Astrocyte of the hippocampus (primary cell): ENCODE data around the gene ACER2.

Experiments used
- DNase-seq: peaks from one replicate; pipeline ENCODE4 v3.0.0; 2011; ENCODE audit warnings: low read depth, low spot score

ACER2 gene

DNA sequence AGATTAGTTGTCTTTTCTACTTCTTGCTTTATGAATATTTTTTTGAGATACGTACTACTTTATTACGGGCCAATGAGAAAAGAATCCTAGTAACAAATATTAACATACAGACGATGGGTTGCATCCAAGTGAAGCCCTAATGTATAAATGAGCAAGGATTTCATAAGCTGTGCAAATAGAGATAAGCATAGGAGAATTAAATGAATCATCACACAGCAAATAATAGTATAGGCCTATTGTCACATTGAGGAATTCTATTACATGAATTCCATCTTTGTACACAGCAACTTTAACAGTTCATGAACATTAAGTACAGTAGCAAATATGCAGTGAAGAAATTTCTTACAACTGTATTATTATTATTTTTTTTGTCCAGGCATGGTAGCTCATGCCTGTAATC lies 78.0 kb downstream of the ACER2 start:
- no peak for DNase-seq

DNA sequence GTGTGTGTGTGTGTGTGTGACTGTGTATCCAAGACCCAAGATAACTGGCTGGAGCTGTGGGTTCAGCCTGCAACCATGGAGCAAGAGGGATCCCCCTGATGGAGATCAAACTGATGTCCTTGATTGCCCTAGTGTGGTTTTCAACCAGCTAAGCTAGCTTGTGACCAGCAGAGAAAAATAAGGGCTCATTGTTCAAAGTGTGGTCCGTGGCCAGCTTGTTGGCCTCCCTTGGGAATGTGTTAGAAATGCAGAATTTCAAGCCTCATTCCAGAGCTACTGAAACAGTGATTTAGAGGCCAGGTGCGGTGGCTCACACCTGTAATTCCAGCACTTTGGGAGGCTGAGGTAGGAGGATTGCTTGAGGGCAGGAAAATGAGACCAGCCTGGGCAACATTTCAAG lies 79.9 kb downstream of the ACER2 start:
- DNase-seq: peak; percentile 21

DNA sequence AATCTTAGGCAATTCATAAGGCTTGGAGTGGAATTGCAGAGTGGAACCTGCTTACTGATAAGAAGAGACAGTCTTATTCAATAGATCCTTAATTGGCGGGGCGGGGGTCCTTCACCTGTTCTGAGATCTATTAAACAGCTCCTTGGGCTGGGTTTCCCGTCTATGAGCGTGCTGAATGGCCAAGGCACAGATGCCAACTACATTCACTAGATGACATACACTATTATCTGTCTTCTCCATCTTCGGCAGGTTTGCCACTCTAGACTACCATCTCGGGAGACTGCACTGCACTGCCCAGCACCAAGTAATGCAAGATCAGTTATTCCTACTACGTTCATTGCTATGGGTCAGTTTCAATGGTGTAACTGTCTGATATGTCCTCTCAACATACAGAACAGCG lies 81.5 kb downstream of the ACER2 start:
- DNase-seq: no peak

DNA sequence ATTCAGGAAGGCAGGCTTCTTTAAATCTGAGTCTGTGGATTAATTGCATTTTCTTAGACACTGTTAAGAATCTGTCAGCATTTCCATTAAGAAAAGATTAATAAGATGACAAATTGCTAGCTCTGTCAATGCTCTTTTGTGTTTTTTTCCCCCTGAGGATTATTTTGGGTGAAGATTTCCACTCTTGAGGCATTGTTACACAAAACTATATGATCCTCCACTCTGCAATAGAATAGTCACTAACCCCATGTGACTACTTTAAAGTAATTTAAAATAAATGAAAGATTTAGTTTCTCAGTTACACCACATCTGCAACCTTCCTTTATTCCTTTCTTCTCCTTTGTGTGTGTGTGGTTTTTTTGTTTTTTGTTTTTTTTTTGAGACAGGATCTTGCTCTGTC lies 82.0 kb downstream of the ACER2 start:
- no peak for DNase-seq

DNA sequence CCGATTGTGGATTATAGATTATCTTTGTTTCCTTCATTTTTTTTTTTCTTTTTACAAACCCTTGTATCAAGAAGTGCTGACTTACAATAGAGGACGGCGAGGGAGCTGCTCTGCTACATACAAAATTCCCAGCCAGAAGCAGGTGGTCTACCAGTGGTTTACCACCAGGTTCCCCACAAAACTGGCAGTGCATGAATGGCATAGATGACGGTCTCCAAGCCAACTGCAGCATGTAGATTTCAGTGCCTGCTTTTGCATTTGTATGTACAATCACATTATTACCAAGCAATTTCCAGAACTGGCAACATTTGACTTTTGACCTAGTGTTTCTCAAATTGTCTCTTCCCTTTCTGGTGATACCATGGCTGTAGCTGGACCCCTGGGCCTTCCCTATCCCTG lies 84.0 kb downstream of the ACER2 start:
- no peak for DNase-seq

DNA sequence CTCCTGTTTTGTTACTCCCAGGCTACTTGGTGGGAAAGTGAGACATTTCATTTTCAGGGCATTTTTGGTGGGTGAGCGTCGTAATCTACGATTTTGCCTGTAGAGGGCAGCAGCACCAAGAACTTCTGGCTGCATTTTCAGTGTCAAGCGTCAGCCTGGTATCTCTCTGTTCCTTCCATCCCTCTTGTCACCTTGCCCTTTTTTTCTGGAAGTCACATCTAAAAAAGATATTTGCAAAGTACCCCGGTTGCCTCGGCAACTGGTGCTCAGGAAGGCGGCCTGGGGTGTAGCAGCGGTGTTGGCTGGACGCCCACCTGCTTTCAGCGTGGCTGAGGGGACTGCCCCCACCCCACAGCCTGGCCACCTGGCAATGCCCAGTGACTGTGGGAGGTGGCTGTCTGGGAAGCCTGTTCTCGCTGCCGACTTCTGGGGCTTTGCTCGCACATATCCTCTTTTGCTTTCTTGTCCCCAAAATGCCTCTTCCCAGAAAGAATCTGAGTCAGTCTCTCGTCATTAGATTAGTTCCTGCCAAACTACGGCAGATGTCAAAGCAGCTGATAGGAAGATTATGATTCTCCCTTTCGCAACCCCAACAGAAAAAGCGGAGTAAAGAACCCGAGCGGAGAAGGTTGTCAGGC lies 84.5 kb downstream of the ACER2 start:
- DNase-seq: peak; percentile 74

DNA sequence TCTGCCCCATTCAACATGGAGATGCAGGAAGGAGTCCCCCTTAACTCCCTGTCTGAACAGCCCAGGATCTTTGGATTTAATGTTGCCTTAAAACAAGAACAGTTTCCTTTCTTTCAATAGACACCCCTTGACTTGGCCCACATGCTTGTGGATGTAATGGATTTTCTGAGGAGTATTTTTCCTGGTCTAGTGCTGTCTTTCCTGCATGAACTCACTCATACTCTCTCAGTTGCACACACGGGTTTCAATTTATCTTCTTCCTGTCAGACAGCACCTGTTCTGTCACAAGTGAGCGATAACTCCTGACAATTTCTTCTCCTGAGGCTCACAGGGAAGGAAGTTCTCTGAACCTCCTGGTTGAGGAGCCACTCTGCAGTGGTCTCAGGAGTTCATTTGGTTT lies 85.1 kb downstream of the ACER2 start:
- no peak for DNase-seq

DNA sequence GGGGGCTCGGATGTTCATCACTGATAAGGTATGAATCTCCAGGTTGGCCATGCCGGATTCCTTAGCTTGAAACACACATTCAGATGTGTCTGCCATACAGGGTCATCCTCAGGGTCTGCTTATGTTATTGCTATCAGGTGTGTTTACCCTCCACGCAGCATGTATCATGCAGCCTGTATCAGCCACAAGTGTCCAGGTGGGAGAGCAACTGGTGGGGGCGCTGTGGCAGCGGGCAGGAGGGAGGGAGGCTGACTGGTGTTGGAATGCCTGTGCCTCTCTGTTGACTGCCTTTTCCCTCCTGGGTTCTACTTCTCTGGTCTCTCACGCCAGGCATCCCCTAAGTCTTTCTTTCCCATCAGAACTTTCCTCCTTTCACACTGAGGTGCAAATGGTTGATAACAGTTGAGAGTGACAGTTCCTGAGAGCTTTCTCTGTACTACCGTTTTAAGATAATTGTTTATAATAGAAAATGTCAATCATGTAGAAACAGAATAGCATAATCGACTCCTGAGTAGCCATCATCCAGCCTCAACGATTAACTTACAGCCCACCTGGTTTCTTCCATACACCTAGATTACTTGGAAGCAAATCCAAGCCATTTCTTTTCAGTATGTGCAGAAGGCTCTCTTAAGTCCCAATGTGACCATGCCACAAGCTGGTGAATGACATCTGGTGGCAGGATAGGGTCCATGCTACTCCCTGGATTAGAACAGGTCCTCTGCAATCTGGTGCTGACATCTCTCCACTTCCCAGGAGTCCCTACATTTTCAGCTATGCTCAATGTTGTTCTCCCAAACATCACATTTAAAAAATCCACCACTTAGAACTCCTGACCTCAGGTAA lies 86.6 kb downstream of the ACER2 start:
- no peak for DNase-seq

DNA sequence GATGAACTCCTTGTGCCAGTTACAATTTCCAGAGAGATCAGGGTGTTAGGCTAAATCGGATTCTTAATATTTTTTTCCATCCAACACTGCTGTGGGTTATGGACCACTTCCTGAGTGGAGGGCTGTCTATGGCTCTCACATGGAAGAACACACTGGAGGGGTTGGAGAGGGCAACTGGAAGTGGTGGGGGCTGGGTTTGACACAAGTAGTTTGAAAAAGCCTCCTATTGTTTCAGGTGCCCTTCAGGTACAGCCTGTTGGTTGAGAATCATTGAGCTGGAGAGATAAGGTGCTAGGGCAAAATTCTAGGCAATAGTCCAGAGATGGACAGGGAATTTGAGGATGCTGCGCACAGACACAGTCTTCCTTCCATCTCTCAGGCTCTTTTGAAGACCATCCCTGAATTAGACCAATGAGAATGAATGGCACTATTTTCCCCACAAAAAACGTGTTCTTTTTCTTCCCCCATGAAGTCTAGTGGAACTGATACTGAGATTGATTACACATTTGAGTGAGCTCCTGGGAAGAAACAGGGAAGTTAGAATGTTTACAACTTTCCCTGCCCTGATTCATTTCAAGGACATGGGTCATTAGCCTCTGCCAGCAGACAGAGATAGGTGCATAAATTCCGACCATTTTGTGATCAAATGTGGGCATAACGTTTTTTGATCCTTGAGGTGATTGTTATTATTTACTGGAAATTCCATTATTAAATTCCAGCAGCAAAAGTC lies 87.7 kb downstream of the ACER2 start:
- DNase-seq: no peak

DNA sequence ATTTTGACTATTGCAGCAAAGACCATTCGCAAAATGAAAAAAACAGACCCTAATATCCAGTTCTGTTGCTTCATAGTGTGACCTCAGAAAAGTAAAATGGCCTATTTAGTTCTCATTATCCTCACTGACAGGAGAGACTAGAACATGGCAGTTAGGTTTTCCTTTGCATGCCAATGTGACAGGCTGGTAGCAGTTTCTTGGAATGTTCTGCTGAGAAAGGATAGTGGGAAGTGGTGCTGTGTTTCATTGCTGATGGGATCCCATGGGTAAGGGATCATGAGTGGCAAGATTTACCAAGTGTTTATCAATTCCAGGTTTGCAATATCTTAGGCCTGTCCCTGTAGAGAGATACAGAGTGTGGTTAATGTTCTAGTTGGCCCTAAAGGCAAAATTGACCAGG lies 88.5 kb downstream of the ACER2 start:
- no peak for DNase-seq

DNA sequence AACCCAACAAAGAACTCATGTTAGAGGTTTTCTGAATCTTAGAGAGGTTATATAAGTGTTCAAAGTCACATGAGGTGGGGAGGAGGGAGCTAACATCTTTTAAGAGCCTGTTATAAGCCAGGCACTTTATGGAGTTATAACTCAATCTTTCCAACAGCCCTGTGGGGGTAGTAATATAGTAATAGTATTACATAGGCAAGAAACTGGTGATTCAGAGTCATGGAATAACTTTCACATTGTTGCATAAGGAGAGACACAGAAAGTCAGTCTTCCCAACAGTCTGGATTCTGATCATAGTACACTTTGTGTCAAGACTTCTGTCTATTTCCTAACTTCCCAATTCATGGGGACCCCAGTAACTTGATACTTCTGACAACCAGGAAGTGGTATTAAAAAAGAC lies 89.2 kb downstream of the ACER2 start:
- DNase-seq: no peak
